Kidney (tissue), 14 donors: ENCODE results near the gene PLEK. TPM values are rescaled to one million over a fixed set of nuclear protein-coding genes. Genes with fewer than 3 reads are reported as not detected.

Source experiments
- DNase-seq, 5 donors: peaks; one replicate each; pipeline ENCODE4 v3.0.0-alpha.2; 2013 to 2020
- FAIRE-seq: peaks from 2 replicates; lab custom pipeline; 2012; peaks lifted over from hg19 to GRCh38; lab: Jason Lieb, UNC
- H3K27ac ChIP-seq, 2 donors: one replicate each; pipeline ENCODE4 v1.7.0; 2013; ENCODE audit warnings: low read depth in 2 of 2, low read length in 2 of 2, inconsistent platforms in 1 of 2
- H3K27me3 ChIP-seq: one replicate; pipeline ENCODE4 v1.7.1; 2013; ENCODE audit warnings: low read length, inconsistent platforms; ENCODE audit not compliant: control insufficient read depth, insufficient read depth
- H3K36me3 ChIP-seq, 3 donors: one replicate each; pipeline versions ENCODE4 v1.7.0 to v1.7.1; 2013; ENCODE audit warnings: low read length in 3 of 3, control low read depth in 1 of 3, inconsistent platforms in 1 of 3; ENCODE audit not compliant: insufficient read depth in 3 of 3, control insufficient read depth in 2 of 3
- H3K4me1 ChIP-seq, 3 donors: one replicate each; pipeline versions ENCODE4 v1.7.0 to v1.7.1; 2013; ENCODE audit warnings: low read length in 3 of 3, inconsistent platforms in 1 of 3, low read depth in 1 of 3; ENCODE audit not compliant: control insufficient read depth in 2 of 3, insufficient read depth in 2 of 3
- H3K4me3 ChIP-seq, 3 donors: one replicate each; pipeline versions ENCODE4 v1.7.0 to v1.8.1; 2013; ENCODE audit warnings: low read length in 3 of 3, control low read depth in 1 of 3, inconsistent platforms in 1 of 3
- H3K9ac ChIP-seq, 3 donors: one replicate each; pipeline versions ENCODE4 v1.7.0 to v1.7.1; 2013; ENCODE audit warnings: low read length in 3 of 3, control low read depth in 1 of 3, inconsistent platforms in 1 of 3
- H3K9me3 ChIP-seq, 3 donors: one replicate each; pipeline versions ENCODE4 v1.7.0 to v1.7.1; 2013; ENCODE audit warnings: low read length in 3 of 3, control low read depth in 1 of 3, inconsistent platforms in 1 of 3; ENCODE audit not compliant: control insufficient read depth in 2 of 3, insufficient read depth in 1 of 3
- intact Hi-C: fragments of 100-400 bp; cut with DNase I; formaldehyde crosslinking; loops from one replicate; pipeline ENCODE4 v1.11.1; 2022
- polyA plus RNA-seq: library from polyadenylated mRNA; stranded (reverse); fragments of 350-450 nt; fragmentation: Illumina TruSeq; extraction: RNeasy Lipid Tissue Mini Kit (QIAGEN cat#74804); gene quantifications from one replicate; pipeline ENCODE4 v1.2.3, GENCODE V29; 2014; ENCODE audit warnings: low read depth, low replicate concordance; ENCODE audit not compliant: insufficient read depth
- total RNA-seq: library from RNA; stranded (reverse); fragmentation: NEBNext Ultra II Directional; extraction: Animal tissue kit (Norgen Biotek cat#: 25700); gene quantifications from one replicate; pipeline ENCODE4 v1.2.1, GENCODE V29; 2021
- TF ChIP-seq, protein P1 (sequence below): IDR thresholded peaks from 3 replicates; pipeline ENCODE4 v1.5.1; 2012; ENCODE audit warnings: mild to moderate bottlenecking, moderate library complexity, borderline replicate concordance; ENCODE audit not compliant: insufficient read depth; ENCODE audit errors: extremely low read depth
- donor health status: control.
- donor health status: control.
- donor health status: control.
- donor health status: control.
- donor health status: control.
- donor health status: DM: yes; HTN: yes; CAD: no.
- donor health status: Normal renal cell carcinoma (clear cell type).

PLEK gene
- total and polyA plus RNA-seq, 2 donors from 2014 or later = 2.8 to 17.3 TPM

DNA sequence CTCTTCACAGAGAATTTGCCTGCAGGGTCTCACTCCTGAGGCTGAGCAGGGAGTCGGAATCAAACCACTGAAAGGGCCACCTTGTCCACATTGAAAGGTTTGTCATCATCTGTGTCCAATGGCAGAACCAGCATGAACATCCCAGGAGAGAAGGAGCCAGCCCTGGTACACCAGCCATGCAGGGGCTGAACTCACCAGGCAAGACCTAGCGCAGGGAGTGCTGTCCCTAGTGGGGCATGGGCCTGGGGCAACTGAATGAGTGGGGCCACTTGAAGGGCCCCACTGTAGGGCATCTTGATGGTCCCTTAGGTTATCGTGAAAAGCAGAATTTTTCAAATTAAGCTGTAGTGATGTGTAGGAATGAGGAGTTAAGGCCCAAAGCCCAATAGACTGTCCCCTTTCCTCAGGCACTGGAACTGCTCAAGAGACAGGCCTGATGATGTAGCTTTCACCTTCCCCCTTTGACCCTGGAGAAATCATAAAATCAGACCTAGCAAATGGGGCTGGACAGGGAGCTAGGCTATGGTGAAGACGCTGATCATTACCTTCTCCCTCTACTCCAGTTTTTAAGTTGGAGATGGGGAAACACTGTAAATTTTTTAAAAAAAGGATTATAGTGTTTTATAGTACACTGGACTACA, 8.4 kb upstream of the PLEK start:
- Histone ChIP-seq H3K27me3 (no peaks in the 10 kb centered on the region), H3K36me3 (no peaks in the 10 kb centered on the region), H3K9me3 (no peaks in the 10 kb centered on the region), H3K4me1 (no peaks in the 10 kb centered on the region), H3K9ac (no peak overlapping the region), H3K4me3 (no peak overlapping the region), H3K27ac (no peak overlapping the region)
- intact Hi-C loops = no loop called here
- DNase-seq (no peak), FAIRE-seq (no peak)
- TF ChIP-seq, protein P1, sequence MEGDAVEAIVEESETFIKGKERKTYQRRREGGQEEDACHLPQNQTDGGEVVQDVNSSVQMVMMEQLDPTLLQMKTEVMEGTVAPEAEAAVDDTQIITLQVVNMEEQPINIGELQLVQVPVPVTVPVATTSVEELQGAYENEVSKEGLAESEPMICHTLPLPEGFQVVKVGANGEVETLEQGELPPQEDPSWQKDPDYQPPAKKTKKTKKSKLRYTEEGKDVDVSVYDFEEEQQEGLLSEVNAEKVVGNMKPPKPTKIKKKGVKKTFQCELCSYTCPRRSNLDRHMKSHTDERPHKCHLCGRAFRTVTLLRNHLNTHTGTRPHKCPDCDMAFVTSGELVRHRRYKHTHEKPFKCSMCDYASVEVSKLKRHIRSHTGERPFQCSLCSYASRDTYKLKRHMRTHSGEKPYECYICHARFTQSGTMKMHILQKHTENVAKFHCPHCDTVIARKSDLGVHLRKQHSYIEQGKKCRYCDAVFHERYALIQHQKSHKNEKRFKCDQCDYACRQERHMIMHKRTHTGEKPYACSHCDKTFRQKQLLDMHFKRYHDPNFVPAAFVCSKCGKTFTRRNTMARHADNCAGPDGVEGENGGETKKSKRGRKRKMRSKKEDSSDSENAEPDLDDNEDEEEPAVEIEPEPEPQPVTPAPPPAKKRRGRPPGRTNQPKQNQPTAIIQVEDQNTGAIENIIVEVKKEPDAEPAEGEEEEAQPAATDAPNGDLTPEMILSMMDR = no peak

DNA sequence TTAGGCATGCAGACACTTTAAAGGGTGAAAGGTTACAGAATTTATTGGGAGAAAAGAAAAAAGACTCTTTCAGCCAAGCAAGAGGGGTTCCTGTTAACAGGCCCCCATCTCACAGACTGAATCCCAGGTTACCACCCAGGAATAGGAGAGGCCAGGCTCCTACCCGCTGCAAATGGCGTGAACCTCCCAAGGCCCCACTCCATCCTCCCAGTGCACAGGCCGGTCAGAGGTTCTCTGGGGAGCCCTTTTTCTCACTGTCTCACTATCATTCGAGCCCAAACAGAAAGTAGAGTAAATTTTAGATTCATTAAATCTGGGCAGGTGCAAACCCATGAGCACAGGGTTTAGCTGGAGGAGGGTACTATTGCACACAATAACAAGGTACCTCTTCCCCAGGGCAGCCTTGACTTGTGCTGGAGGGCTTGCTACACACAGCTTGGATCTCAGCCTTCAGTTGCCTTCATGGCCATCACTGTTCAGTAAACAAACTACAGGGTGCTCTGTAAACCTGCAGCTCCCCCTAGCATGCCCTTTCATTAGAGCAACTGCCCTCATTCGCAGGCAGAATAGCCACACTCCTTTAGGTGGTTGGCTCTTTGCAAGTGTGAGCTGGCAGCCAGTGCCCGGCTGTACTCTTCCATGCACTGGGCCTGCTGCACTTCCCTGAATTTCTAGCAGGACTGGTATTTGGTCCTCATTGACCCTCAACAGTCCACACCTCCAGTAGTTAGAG, 7.3 kb upstream of the PLEK start:
- H3K4me1 ChIP-seq = no peaks in the 10 kb centered on the region
- no peak for FAIRE-seq
- no peaks in the 10 kb centered on the region for H3K36me3 ChIP-seq
- TF ChIP-seq, protein P1 = peak; percentile 34
- intact Hi-C loops = no loop called here
- H3K27me3 ChIP-seq = no peaks in the 10 kb centered on the region
- peak in 1 of 5 donors; percentile 12 for DNase-seq
- H3K27ac ChIP-seq = no peak overlapping the region
- no peak overlapping the region for H3K4me3 ChIP-seq
- H3K9me3 ChIP-seq = no peaks in the 10 kb centered on the region
- H3K9ac ChIP-seq = no peak overlapping the region

DNA sequence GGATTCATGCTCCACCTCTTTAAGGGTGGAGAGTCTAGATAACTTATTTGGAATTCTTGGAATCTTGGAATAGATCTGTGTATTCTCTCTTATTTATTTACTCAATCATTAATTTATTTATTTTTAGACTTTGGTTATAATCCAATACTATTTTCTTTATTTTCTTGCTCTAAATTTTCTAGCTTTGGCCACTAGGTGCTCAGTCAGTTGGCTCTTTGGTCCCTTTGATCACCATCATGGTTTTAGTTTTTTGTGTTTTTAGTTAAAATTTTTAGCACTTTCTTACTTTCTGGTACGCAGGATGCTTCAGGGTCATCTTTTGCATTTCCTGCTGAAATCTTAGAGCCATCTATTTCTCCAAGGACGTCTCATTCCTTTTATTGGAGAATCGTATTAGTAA, 5.2 kb upstream of the PLEK start:
- Histone ChIP-seq H3K9me3 (no peaks in the 10 kb centered on the region), H3K4me1 (no peaks in the 10 kb centered on the region), H3K27me3 (no peaks in the 10 kb centered on the region), H3K9ac (no peak overlapping the region), H3K4me3 (no peak overlapping the region), H3K36me3 (no peaks in the 10 kb centered on the region), H3K27ac (no peak overlapping the region)
- TF ChIP-seq, protein P1 = no peak
- intact Hi-C loops = no loop called here
- no peak for DNase-seq
- FAIRE-seq = no peak
